ENCODE measurements around the gene PCDHB14.
"Not testable (repeated sequence)": the region's sequence is repeated elsewhere in the genome, so short reads cannot be mapped to it uniquely, and the experiment has no call there.

PCDHB14 gene

DNA sequence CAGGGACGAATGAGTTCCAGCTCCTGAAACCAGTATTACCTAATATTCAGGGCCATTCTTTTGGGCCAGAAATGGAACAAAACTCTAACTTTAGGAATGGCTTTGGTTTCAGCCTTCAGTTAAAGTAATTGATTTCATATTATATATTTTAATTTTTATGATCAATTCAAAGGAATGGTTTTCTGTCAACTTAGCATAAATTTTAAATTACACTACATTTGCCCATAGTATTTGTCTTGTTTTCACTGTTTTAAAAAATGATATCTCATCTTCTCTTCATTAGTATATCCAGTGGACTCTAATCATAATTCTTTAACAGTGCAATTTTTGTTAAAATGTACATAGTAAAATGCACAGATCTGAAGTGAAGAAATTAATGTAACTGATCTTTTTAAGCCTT is 42.8 kb upstream of the PCDHB14 start:
- ATAC-seq (ENCODE audit: low read depth) = no peak
- no peak overlapping the region for H3K4me3 ChIP-seq (ENCODE audit: severe bottlenecking)

DNA sequence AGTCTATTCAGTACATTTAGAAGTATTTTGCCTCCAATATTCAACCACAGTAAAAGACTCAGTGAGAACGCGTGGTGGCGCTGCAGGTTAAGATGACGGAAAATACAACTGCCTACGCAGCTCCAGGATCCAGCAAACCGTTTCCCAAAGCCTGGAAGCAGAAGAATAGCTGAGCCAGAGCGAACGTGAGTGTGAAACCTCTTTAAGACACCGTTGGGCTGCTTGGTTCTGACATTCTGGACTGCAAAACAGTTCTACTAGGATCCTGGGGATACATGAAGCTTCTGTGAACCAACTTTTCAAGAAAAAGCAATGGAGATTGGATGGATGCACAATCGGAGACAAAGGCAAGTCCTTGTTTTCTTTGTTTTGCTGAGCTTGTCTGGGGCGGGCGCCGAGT is 40.9 kb upstream of the PCDHB14 start, which contains the start of gene PCDHB16:
Gene PCDHB16, plus strand, starts transcription at position 140 of the 400 bp plus-strand sequence. Its CDS starts 173 bp downstream, at position 313.
- H3K9me3 ChIP-seq (ENCODE audit: severe bottlenecking) = peaks cover 2% of the 10 kb centered on the region
- DNase-seq (ENCODE audit: low spot score) = no peak
- no peak for ATAC-seq (ENCODE audit: low read depth)
- H3K4me1 ChIP-seq (ENCODE audit: insufficient read depth, poor library complexity, severe bottlenecking) = no peaks in the 10 kb centered on the region
- no peak within 1 kb of the TSS for H3K4me3 ChIP-seq (ENCODE audit: severe bottlenecking)
- H3K27ac ChIP-seq (ENCODE audit: poor library complexity, severe bottlenecking) = no peak within 1 kb of the TSS
- TF ChIP-seq, protein P1, sequence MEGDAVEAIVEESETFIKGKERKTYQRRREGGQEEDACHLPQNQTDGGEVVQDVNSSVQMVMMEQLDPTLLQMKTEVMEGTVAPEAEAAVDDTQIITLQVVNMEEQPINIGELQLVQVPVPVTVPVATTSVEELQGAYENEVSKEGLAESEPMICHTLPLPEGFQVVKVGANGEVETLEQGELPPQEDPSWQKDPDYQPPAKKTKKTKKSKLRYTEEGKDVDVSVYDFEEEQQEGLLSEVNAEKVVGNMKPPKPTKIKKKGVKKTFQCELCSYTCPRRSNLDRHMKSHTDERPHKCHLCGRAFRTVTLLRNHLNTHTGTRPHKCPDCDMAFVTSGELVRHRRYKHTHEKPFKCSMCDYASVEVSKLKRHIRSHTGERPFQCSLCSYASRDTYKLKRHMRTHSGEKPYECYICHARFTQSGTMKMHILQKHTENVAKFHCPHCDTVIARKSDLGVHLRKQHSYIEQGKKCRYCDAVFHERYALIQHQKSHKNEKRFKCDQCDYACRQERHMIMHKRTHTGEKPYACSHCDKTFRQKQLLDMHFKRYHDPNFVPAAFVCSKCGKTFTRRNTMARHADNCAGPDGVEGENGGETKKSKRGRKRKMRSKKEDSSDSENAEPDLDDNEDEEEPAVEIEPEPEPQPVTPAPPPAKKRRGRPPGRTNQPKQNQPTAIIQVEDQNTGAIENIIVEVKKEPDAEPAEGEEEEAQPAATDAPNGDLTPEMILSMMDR (IDR thresholded peaks at IDR 0.05; ENCODE audit: poor library complexity, severe bottlenecking) = peak; percentile 21
- no peaks in the 10 kb centered on the region for H3K36me3 ChIP-seq (ENCODE audit: low read depth)
- peaks cover 78% of the 10 kb centered on the region for H3K27me3 ChIP-seq (ENCODE audit: insufficient read depth, poor library complexity, severe bottlenecking)

More for the DNA sequence above, 42.8 kb upstream of the PCDHB14 start:
- Histone ChIP-seq H3K36me3 (ENCODE audit: low read depth) (no peaks in the 10 kb centered on the region), H3K9me3 (ENCODE audit: severe bottlenecking) (peaks cover 13% of the 10 kb centered on the region), H3K4me1 (ENCODE audit: insufficient read depth, poor library complexity, severe bottlenecking) (no peaks in the 10 kb centered on the region), H3K27ac (ENCODE audit: poor library complexity, severe bottlenecking) (no peak overlapping the region), H3K27me3 (ENCODE audit: insufficient read depth, poor library complexity, severe bottlenecking) (peaks cover 78% of the 10 kb centered on the region)
- TF ChIP-seq, protein P1 (IDR thresholded peaks at IDR 0.05; ENCODE audit: poor library complexity, severe bottlenecking) = no peak
- no peak for DNase-seq (ENCODE audit: low spot score)

DNA sequence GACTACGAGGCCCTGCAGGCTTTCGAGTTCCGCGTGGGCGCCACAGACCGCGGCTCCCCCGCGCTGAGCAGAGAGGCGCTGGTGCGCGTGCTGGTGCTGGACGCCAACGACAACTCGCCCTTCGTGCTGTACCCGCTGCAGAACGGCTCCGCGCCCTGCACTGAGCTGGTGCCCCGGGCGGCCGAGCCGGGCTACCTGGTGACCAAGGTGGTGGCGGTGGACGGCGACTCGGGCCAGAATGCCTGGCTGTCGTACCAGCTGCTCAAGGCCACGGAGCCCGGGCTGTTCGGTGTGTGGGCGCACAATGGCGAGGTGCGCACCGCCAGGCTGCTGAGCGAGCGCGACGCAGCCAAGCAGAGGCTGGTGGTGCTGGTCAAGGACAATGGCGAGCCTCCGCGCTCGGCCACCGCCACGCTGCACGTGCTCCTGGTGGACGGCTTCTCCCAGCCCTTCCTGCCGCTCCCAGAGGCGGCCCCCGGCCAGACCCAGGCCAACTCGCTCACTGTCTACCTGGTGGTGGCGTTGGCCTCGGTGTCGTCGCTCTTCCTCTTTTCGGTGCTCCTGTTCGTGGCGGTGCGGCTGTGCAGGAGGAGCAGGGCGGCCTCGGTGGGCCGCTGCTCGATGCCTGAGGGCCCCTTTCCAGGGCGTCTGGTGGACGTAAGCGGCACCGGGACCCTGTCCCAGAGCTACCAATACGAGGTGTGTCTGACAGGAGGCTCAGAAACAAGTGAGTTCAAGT is 38.9 kb upstream of the PCDHB14 start:
- H3K27ac ChIP-seq (ENCODE audit: poor library complexity, severe bottlenecking); ATAC-seq (ENCODE audit: low read depth); H3K36me3 ChIP-seq (ENCODE audit: low read depth); H3K9me3 ChIP-seq (ENCODE audit: severe bottlenecking); DNase-seq (ENCODE audit: low spot score); H3K4me3 ChIP-seq (ENCODE audit: severe bottlenecking); H3K4me1 ChIP-seq (ENCODE audit: insufficient read depth, poor library complexity, severe bottlenecking): not testable (repeated sequence)
- peaks cover 78% of the 10 kb centered on the region for H3K27me3 ChIP-seq (ENCODE audit: insufficient read depth, poor library complexity, severe bottlenecking)

DNA sequence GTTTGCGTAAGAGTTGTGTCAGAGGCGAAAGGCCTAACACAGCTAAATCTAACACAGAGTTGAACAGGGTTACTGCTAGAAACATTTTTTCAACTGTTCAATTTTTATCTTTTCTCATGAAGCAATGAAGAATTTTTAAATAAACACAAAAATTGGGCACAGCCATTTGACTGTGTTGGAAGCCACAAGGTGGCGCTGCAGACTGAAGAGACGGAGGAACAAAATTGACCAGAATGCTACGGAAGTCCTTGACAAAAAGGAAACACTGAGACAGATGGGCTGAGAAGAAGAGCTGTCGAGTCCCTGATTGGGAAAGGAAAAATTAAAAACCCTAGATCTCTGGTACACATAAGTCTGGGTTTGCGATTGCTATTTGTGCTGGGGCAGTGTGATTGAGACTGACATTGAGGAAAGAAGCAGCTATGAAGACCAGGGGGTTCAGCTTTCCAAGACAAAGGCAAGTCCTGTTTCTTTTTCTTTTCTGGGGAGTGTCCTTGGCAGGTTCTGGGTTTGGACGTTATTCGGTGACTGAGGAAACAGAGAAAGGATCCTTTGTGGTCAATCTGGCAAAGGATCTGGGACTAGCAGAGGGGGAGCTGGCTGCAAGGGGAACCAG is 36.1 kb upstream of the PCDHB14 start, which contains the start of gene PCDHB9:
Gene PCDHB9, plus strand, starts transcription at position 265 of the 616 bp plus-strand sequence. Its CDS starts 158 bp downstream, at position 423.
- ATAC-seq (ENCODE audit: low read depth) (no peak), DNase-seq (ENCODE audit: low spot score) (no peak)
- peaks cover 2% of the 10 kb centered on the region for H3K9me3 ChIP-seq (ENCODE audit: severe bottlenecking)
- H3K4me3 ChIP-seq (ENCODE audit: severe bottlenecking) = no peak within 1 kb of the TSS
- H3K4me1 ChIP-seq (ENCODE audit: insufficient read depth, poor library complexity, severe bottlenecking) = no peaks in the 10 kb centered on the region
- H3K27ac ChIP-seq (ENCODE audit: poor library complexity, severe bottlenecking) = no peak within 1 kb of the TSS
- TF ChIP-seq, protein P1 (IDR thresholded peaks at IDR 0.05; ENCODE audit: poor library complexity, severe bottlenecking) = peak; percentile 63
- H3K36me3 ChIP-seq (ENCODE audit: low read depth) = no peaks in the 10 kb centered on the region
- H3K27me3 ChIP-seq (ENCODE audit: insufficient read depth, poor library complexity, severe bottlenecking) = peaks cover 84% of the 10 kb centered on the region

DNA sequence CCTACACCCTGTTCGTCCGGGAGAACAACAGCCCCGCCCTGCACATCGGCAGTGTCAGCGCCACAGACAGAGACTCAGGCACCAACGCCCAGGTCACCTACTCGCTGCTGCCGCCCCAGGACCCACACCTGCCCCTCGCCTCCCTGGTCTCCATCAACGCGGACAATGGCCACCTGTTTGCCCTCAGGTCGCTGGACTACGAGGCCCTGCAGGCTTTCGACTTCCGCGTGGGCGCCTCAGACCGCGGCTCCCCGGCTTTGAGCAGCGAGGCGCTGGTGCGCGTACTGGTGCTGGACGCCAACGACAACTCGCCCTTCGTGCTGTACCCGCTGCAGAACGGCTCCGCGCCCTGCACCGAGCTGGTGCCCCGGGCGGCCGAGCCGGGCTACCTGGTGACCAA is 34.5 kb upstream of the PCDHB14 start:
- H3K9me3 ChIP-seq (ENCODE audit: severe bottlenecking); H3K36me3 ChIP-seq (ENCODE audit: low read depth); DNase-seq (ENCODE audit: low spot score); ATAC-seq (ENCODE audit: low read depth); H3K27ac ChIP-seq (ENCODE audit: poor library complexity, severe bottlenecking); H3K4me3 ChIP-seq (ENCODE audit: severe bottlenecking); H3K4me1 ChIP-seq (ENCODE audit: insufficient read depth, poor library complexity, severe bottlenecking): not testable (repeated sequence)
- peaks cover 79% of the 10 kb centered on the region for H3K27me3 ChIP-seq (ENCODE audit: insufficient read depth, poor library complexity, severe bottlenecking)

DNA sequence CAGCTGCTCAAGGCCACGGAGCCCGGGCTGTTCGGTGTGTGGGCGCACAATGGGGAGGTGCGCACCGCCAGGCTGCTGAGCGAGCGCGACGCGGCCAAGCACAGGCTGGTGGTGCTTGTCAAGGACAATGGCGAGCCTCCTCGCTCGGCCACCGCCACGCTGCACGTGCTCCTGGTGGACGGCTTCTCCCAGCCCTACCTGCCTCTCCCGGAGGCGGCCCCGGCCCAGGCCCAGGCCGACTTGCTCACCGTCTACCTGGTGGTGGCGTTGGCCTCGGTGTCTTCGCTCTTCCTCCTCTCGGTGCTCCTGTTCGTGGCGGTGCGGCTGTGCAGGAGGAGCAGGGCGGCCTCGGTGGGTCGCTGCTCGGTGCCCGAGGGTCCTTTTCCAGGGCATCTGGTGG is 34.0 kb upstream of the PCDHB14 start:
- H3K9me3 ChIP-seq (ENCODE audit: severe bottlenecking); H3K36me3 ChIP-seq (ENCODE audit: low read depth); H3K4me3 ChIP-seq (ENCODE audit: severe bottlenecking); H3K4me1 ChIP-seq (ENCODE audit: insufficient read depth, poor library complexity, severe bottlenecking); H3K27ac ChIP-seq (ENCODE audit: poor library complexity, severe bottlenecking); DNase-seq (ENCODE audit: low spot score); ATAC-seq (ENCODE audit: low read depth): not testable (repeated sequence)
- peaks cover 79% of the 10 kb centered on the region for H3K27me3 ChIP-seq (ENCODE audit: insufficient read depth, poor library complexity, severe bottlenecking)
